Measurements from ENCODE around the gene POU2AF1. TPM values are rescaled to one million over a fixed set of nuclear protein-coding genes. Genes with fewer than 3 reads are reported as not detected.

The POU2AF1 gene
- total and polyA plus RNA-seq, 2 donors (not counting 1 experiment from before 2014, with no cell fraction given): 0.17 TPM; not detected in 1

DNA sequence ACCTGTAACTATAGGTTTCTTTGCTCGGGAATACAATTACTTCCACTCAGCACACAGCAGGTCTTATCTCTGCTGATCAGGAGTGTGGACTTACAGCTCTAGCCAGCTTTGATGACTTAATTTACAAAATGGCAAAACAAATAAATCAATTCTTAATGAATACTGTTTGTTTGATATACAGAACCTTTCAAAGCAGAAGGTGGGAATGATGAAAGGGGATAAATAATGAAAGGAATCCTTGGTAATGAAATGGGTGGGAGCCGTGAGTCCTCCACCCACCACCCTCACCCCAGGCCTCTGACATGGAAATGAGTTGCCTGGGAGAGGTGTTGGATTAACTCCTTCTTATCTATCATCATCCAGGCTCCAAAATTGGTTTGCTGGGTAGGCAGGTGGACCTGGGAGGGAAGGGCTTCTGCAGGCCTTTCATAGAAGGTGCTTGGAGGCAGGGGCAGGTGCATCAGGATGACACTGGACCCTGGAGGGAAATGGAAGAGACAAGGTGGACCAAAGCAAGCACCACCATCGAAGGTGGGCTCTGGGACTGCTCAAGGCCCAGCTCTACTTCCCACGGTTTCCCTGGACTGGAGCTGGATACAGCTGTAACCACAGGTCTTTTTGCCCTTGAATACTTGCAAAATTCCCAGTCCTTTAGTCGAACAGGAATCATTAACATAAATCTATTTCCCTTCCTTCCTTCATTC lies 23.0 kb downstream of the POU2AF1 start:
- TF ChIP-seq CTCF (conservative IDR thresholded peaks at IDR 0.05 in 1 of 2, IDR thresholded peaks at IDR 0.05 in 1 of 2; ENCODE audit: low read depth in 1 of 2, low read length in 2 of 2): no peak
- no peak for TF ChIP-seq EZH2 (IDR thresholded peaks at IDR 0.05; ENCODE audit: low read length, missing control alignments)
- Histone ChIP-seq H3K4me3 (replicated peaks in 1 of 4; ENCODE audit: control extremely low read depth in 1 of 4, insufficient read depth in 1 of 4, low read depth in 3 of 4, low read length in 4 of 4) (no peak overlapping the region), H3K27me3 (ENCODE audit: control insufficient read depth, insufficient read depth, low read length) (no peaks in the 10 kb centered on the region), H3K27ac (ENCODE audit: insufficient read depth, low read length) (no peak overlapping the region), H3K79me2 (ENCODE audit: control insufficient read depth, insufficient read depth, low read length) (no peaks in the 10 kb centered on the region), H2AFZ (ENCODE audit: low read length) (no peak overlapping the region), H3K4me2 (ENCODE audit: extremely low read depth, insufficient read depth, low read length) (no peak overlapping the region), H3K9ac (ENCODE audit: insufficient read depth, low read length) (no peak overlapping the region), H3K36me3 (ENCODE audit: control insufficient read depth, insufficient read depth, low read length) (no peaks in the 10 kb centered on the region), H4K20me1 (ENCODE audit: control insufficient read depth, extremely low read depth, insufficient read depth, low read length) (no peaks in the 10 kb centered on the region), H3K9me3 (ENCODE audit: control insufficient read depth, insufficient read depth, low read depth, low read length) (no peaks in the 10 kb centered on the region), H3K4me1 (ENCODE audit: control insufficient read depth, extremely low read depth, insufficient read depth, low read length) (no peaks in the 10 kb centered on the region)
- DNase-seq (ENCODE audit: low read depth in 2 of 2): no peak

- no peak for DNase-seq (ENCODE audit: low read depth in 2 of 2)
- H3K79me2 ChIP-seq (ENCODE audit: control insufficient read depth, insufficient read depth, low read length): no peaks in the 10 kb centered on the region
- H3K36me3 ChIP-seq (ENCODE audit: control insufficient read depth, insufficient read depth, low read length): no peaks in the 10 kb centered on the region
- H4K20me1 ChIP-seq (ENCODE audit: control insufficient read depth, extremely low read depth, insufficient read depth, low read length): no peaks in the 10 kb centered on the region
- H3K9me3 ChIP-seq (ENCODE audit: control insufficient read depth, insufficient read depth, low read depth, low read length): no peaks in the 10 kb centered on the region
- TF ChIP-seq CTCF (conservative IDR thresholded peaks at IDR 0.05 in 1 of 2, IDR thresholded peaks at IDR 0.05 in 1 of 2; ENCODE audit: low read depth in 1 of 2, low read length in 2 of 2) (no peak), EZH2 (IDR thresholded peaks at IDR 0.05; ENCODE audit: low read length, missing control alignments) (no peak)
- no peaks in the 10 kb centered on the region for H3K27me3 ChIP-seq (ENCODE audit: control insufficient read depth, insufficient read depth, low read length)
- H3K27ac ChIP-seq (ENCODE audit: insufficient read depth, low read length): no peak overlapping the region
- no peak overlapping the region for H3K9ac ChIP-seq (ENCODE audit: insufficient read depth, low read length)
- no peak overlapping the region for H3K4me2 ChIP-seq (ENCODE audit: extremely low read depth, insufficient read depth, low read length)
- H3K4me3 ChIP-seq (replicated peaks in 1 of 4; ENCODE audit: control extremely low read depth in 1 of 4, insufficient read depth in 1 of 4, low read depth in 3 of 4, low read length in 4 of 4): no peak overlapping the region
- no peak overlapping the region for H2AFZ ChIP-seq (ENCODE audit: low read length)
- H3K4me1 ChIP-seq (ENCODE audit: control insufficient read depth, extremely low read depth, insufficient read depth, low read length): no peaks in the 10 kb centered on the region
These were observed 24.0 kb downstream of the POU2AF1 start for GRCh38 chr11:111355101-111355500.

DNA sequence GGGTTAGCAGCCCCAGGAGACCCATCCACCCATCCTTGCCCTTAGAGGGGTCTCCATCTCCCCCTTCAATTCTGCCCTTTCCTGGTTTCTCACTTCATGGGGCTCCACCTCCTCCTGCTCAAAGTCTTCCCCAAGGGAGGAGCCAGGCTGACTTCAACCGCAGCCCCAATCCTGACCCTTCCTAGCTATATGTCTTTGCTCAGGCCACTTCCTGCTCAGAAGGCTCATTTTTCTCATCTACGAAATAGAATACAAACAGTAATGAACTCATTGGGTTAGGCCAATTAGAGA lies 24.5 kb downstream of the POU2AF1 start:
- H2AFZ ChIP-seq (ENCODE audit: low read length): no peak overlapping the region

More for the DNA sequence above, 24.5 kb downstream of the POU2AF1 start:
- Histone ChIP-seq H3K9me3 (ENCODE audit: control insufficient read depth, insufficient read depth, low read depth, low read length) (no peaks in the 10 kb centered on the region), H3K4me1 (ENCODE audit: control insufficient read depth, extremely low read depth, insufficient read depth, low read length) (no peaks in the 10 kb centered on the region), H3K79me2 (ENCODE audit: control insufficient read depth, insufficient read depth, low read length) (no peaks in the 10 kb centered on the region), H3K27me3 (ENCODE audit: control insufficient read depth, insufficient read depth, low read length) (no peaks in the 10 kb centered on the region), H3K27ac (ENCODE audit: insufficient read depth, low read length) (no peak overlapping the region), H3K9ac (ENCODE audit: insufficient read depth, low read length) (no peak overlapping the region), H3K36me3 (ENCODE audit: control insufficient read depth, insufficient read depth, low read length) (no peaks in the 10 kb centered on the region), H3K4me2 (ENCODE audit: extremely low read depth, insufficient read depth, low read length) (no peak overlapping the region), H4K20me1 (ENCODE audit: control insufficient read depth, extremely low read depth, insufficient read depth, low read length) (no peaks in the 10 kb centered on the region), H3K4me3 (replicated peaks in 1 of 4; ENCODE audit: control extremely low read depth in 1 of 4, insufficient read depth in 1 of 4, low read depth in 3 of 4, low read length in 4 of 4) (no peak overlapping the region)
- no peak for DNase-seq (ENCODE audit: low read depth in 2 of 2)
- TF ChIP-seq CTCF (conservative IDR thresholded peaks at IDR 0.05 in 1 of 2, IDR thresholded peaks at IDR 0.05 in 1 of 2; ENCODE audit: low read depth in 1 of 2, low read length in 2 of 2): no peak
- TF ChIP-seq EZH2 (IDR thresholded peaks at IDR 0.05; ENCODE audit: low read length, missing control alignments): no peak
